Subcutaneous abdominal adipose tissue (tissue), 5 donors: ENCODE results near the gene BDH1.

Experiments
- H3K27ac ChIP-seq: one replicate; pipeline ENCODE4 v1.7.0; 2013; ENCODE audit warnings: low read depth, mild to moderate bottlenecking, inconsistent platforms, low read length, moderate library complexity
- H3K27me3 ChIP-seq, 5 donors: one replicate each; pipeline ENCODE4 v1.7.0; 2013; ENCODE audit warnings: low read length in 5 of 5, inconsistent platforms in 1 of 5; ENCODE audit not compliant: control insufficient read depth in 5 of 5, insufficient read depth in 4 of 5
- H3K36me3 ChIP-seq, 5 donors: one replicate each; pipeline ENCODE4 v1.7.0; 2013; ENCODE audit warnings: low read length in 5 of 5; ENCODE audit not compliant: control insufficient read depth in 5 of 5, insufficient read depth in 5 of 5
- H3K4me1 ChIP-seq, 5 donors: one replicate each; pipeline ENCODE4 v1.7.0; 2013; ENCODE audit warnings: low read length in 5 of 5, mild to moderate bottlenecking in 3 of 5, moderate library complexity in 1 of 5; ENCODE audit not compliant: control insufficient read depth in 5 of 5, insufficient read depth in 5 of 5
- H3K4me3 ChIP-seq, 5 donors: one replicate each; pipeline ENCODE4 v1.7.0; 2013; ENCODE audit warnings: low read length in 5 of 5, low read depth in 1 of 5
- H3K9ac ChIP-seq, 5 donors: one replicate each; pipeline ENCODE4 v1.7.0; 2013; ENCODE audit warnings: low read length in 5 of 5, mild to moderate bottlenecking in 4 of 5, moderate library complexity in 3 of 5
- H3K9me3 ChIP-seq, 5 donors: one replicate each; pipeline ENCODE4 v1.7.0; 2013; ENCODE audit warnings: low read length in 5 of 5; ENCODE audit not compliant: control insufficient read depth in 5 of 5
- donor health status: healthy.
- donor health status: healthy.
- donor health status: healthy.
- donor health status: healthy.
- donor health status: healthy.

BDH1 gene

GRCh38 chr3:197540961-197541377 lies 14.8 kb downstream of the BDH1 start:
- no peaks in the 10 kb centered on the region for H3K9me3 ChIP-seq
- H3K9ac ChIP-seq, result no peak overlapping the region
- no peak overlapping the region for H3K27ac ChIP-seq
- no peaks in the 10 kb centered on the region for H3K36me3 ChIP-seq
- H3K4me1 ChIP-seq, result peaks cover 2 to 10% (median 7%) of the 10 kb centered on the region in 5 donors
- no peaks in the 10 kb centered on the region for H3K27me3 ChIP-seq
- no peak overlapping the region for H3K4me3 ChIP-seq

- H3K36me3 ChIP-seq, result no peaks in the 10 kb centered on the region
- no peak overlapping the region for H3K9ac ChIP-seq
- no peak overlapping the region for H3K27ac ChIP-seq
- H3K27me3 ChIP-seq, result no peaks in the 10 kb centered on the region
- H3K9me3 ChIP-seq, result no peaks in the 10 kb centered on the region
- peaks cover 2 to 8% (median 7%) of the 10 kb centered on the region in 5 donors for H3K4me1 ChIP-seq
- no peak overlapping the region for H3K4me3 ChIP-seq
These were observed 16.1 kb downstream of the BDH1 start for GRCh38 chr3:197539651-197540051.

GRCh38 chr3:197533927-197534725 lies 21.6 kb downstream of the BDH1 start:
- H3K27ac ChIP-seq, result no peak overlapping the region
- H3K4me1 ChIP-seq, result peaks cover 0 to 15% (median 11%) of the 10 kb centered on the region in 5 donors
- no peaks in the 10 kb centered on the region for H3K9me3 ChIP-seq
- no peaks in the 10 kb centered on the region for H3K27me3 ChIP-seq
- H3K36me3 ChIP-seq, result peaks cover 0 to 4% (median 0%) of the 10 kb centered on the region in 5 donors
- no peak overlapping the region for H3K4me3 ChIP-seq
- no peak overlapping the region for H3K9ac ChIP-seq

- Histone ChIP-seq H3K27ac (no peak overlapping the region), H3K9me3 (no peaks in the 10 kb centered on the region), H3K4me1 (peaks cover 0 to 15% (median 11%) of the 10 kb centered on the region in 5 donors), H3K27me3 (peaks cover 0 to under 1% (median 0%) of the 10 kb centered on the region in 5 donors), H3K36me3 (peaks cover 0 to 4% (median 0%) of the 10 kb centered on the region in 5 donors), H3K4me3 (no peak overlapping the region), H3K9ac (no peak overlapping the region)
These were observed 22.4 kb downstream of the BDH1 start for GRCh38 chr3:197533396-197533795.

GRCh38 chr3:197532388-197532787 lies 23.4 kb downstream of the BDH1 start:
- H3K9me3 ChIP-seq, result no peaks in the 10 kb centered on the region
- H3K27ac ChIP-seq, result no peak overlapping the region
- H3K4me1 ChIP-seq, result peaks cover 0 to 15% (median 11%) of the 10 kb centered on the region in 5 donors
- no peak overlapping the region for H3K9ac ChIP-seq
- H3K27me3 ChIP-seq, result peaks cover 0 to 5% (median 0%) of the 10 kb centered on the region in 5 donors
- peaks cover 0 to 4% (median 0%) of the 10 kb centered on the region in 5 donors for H3K36me3 ChIP-seq
- no peak overlapping the region for H3K4me3 ChIP-seq

GRCh38 chr3:197528190-197528589 lies 27.6 kb downstream of the BDH1 start:
- Histone ChIP-seq H3K27ac (no peak overlapping the region), H3K4me3 (no peak overlapping the region), H3K36me3 (peaks cover 0 to 4% (median 0%) of the 10 kb centered on the region in 5 donors), H3K9ac (no peak overlapping the region), H3K9me3 (no peaks in the 10 kb centered on the region), H3K27me3 (peaks cover 0 to 9% (median 0%) of the 10 kb centered on the region in 5 donors), H3K4me1 (peaks cover 5 to 15% (median 12%) of the 10 kb centered on the region in 5 donors)

GRCh38 chr3:197527569-197527968 lies 28.2 kb downstream of the BDH1 start:
- peaks cover 0 to 9% (median 0%) of the 10 kb centered on the region in 5 donors for H3K27me3 ChIP-seq
- peaks cover 0 to 4% (median 0%) of the 10 kb centered on the region in 5 donors for H3K36me3 ChIP-seq
- H3K4me3 ChIP-seq, result no peak overlapping the region
- no peaks in the 10 kb centered on the region for H3K9me3 ChIP-seq
- no peak overlapping the region for H3K27ac ChIP-seq
- H3K9ac ChIP-seq, result no peak overlapping the region
- H3K4me1 ChIP-seq, result peaks cover 6 to 19% (median 18%) of the 10 kb centered on the region in 5 donors

- Histone ChIP-seq H3K9me3 (no peaks in the 10 kb centered on the region), H3K4me1 (peaks cover 13 to 37% (median 36%) of the 10 kb centered on the region in 5 donors), H3K4me3 (no peak overlapping the region), H3K9ac (no peak overlapping the region), H3K27ac (no peak overlapping the region), H3K36me3 (no peaks in the 10 kb centered on the region), H3K27me3 (peaks cover 0 to 9% (median 0%) of the 10 kb centered on the region in 5 donors)
These were observed 30.1 kb downstream of the BDH1 start for GRCh38 chr3:197525706-197526105.

- Histone ChIP-seq H3K9me3 (no peaks in the 10 kb centered on the region), H3K36me3 (no peaks in the 10 kb centered on the region), H3K9ac (no peak overlapping the region), H3K4me3 (no peak overlapping the region), H3K27me3 (peaks cover 0 to 9% (median 0%) of the 10 kb centered on the region in 5 donors), H3K27ac (no peak overlapping the region), H3K4me1 (peaks cover 13 to 44% (median 42%) of the 10 kb centered on the region in 5 donors)
These were observed 31.6 kb downstream of the BDH1 start for GRCh38 chr3:197524128-197524527.

GRCh38 chr3:197523526-197523925 lies 32.2 kb downstream of the BDH1 start:
- peaks cover 0 to 9% (median 0%) of the 10 kb centered on the region in 5 donors for H3K27me3 ChIP-seq
- H3K36me3 ChIP-seq, result no peaks in the 10 kb centered on the region
- H3K9ac ChIP-seq, result no peak overlapping the region
- H3K9me3 ChIP-seq, result no peaks in the 10 kb centered on the region
- no peak overlapping the region for H3K27ac ChIP-seq
- peaks cover 13 to 44% (median 42%) of the 10 kb centered on the region in 5 donors for H3K4me1 ChIP-seq
- H3K4me3 ChIP-seq, result no peak overlapping the region
